GM23248 (cell line): Measurements from ENCODE around the gene ZSCAN30.

ENCODE experiments used
- EZH2 ChIP-seq: fragments of 200-600 bp; sonication (generic); IDR thresholded peaks from 2 replicates; pipeline ENCODE4 v1.6.1; 2018; ENCODE audit warnings: antibody characterized with exemption, mild to moderate bottlenecking; ENCODE audit not compliant: insufficient read depth, poor library complexity, severe bottlenecking
- EZH2phosphoT487 ChIP-seq: fragments of 200-600 bp; sonication (generic); IDR thresholded peaks from 2 replicates; pipeline ENCODE4 v1.6.1; 2018; ENCODE audit warnings: antibody characterized with exemption, moderate library complexity, mild to moderate bottlenecking, low read depth; ENCODE audit not compliant: insufficient read depth

DNA sequence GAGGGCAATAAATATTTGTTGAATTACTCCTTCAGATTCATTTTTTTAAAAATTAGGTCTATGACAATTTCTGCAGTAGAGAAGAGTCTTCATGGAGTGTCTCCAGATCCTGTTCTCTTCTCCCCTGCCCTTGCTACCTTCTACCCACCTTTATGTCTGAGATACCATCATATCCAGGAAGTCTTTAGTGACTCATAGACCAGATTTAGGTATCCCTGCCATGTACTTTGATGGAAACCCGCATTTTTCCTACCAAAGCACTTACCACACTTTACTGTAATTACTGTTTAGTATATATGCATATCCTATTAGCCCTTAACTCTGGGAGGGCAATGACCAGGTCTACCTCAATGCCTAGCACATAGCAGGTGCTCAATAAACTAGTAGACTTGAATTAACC is 37.6 kb downstream of the ZSCAN30 start:
- TF ChIP-seq EZH2phosphoT487, result no peak
- TF ChIP-seq EZH2, result no peak
